ENCODE data around the gene ARPC1A. TPM values are rescaled to one million over a fixed set of nuclear protein-coding genes. Genes with fewer than 3 reads are reported as not detected.

Gene ARPC1A
- polyA plus RNA-seq, 3 donors = 54.5 to 239 (median 109) TPM

Other genes starting within 250 kb of the ARPC1A start
- 10 to 100 TPM in 2 of 3 donors, 1 to 10 TPM in 1; 9.7 to 13.9 (median 10.3) TPM for gene SMURF1, start 181.8 kb upstream of the ARPC1A start, polyA plus RNA-seq
- under 1 TPM in 2 of 3 donors, not detected in 1; 0.06 to 0.16 TPM for gene KPNA7, start 117.8 kb upstream of the ARPC1A start, polyA plus RNA-seq
- gene MYH16, start 53.1 kb upstream of the ARPC1A start, polyA plus RNA-seq = not detected
- gene ARPC1B, start 48.8 kb downstream of the ARPC1A start, polyA plus RNA-seq = 100 to 1,000 TPM in 2 of 3 donors, 10 to 100 TPM in 1; 62.2 to 282 (median 234) TPM
- gene PDAP1, start 82.7 kb downstream of the ARPC1A start, polyA plus RNA-seq = 100 to 1,000 TPM in 2 of 3 donors, 10 to 100 TPM in 1; 89.4 to 169 (median 152) TPM
- gene BUD31, start 83.1 kb downstream of the ARPC1A start, polyA plus RNA-seq = 100 to 1,000 TPM in 1 of 3 donors, 10 to 100 TPM in 2; 58.2 to 105 (median 76.8) TPM
- gene PTCD1, start 112.9 kb downstream of the ARPC1A start, polyA plus RNA-seq = 1 to 10 TPM; 1.6 to 4.5 (median 2.3) TPM
- gene CPSF4, start 113.0 kb downstream of the ARPC1A start, polyA plus RNA-seq = 10 to 100 TPM; 27.1 to 45.1 (median 32.8) TPM
- 1,000 to 10,000 TPM in 2 of 3 donors, 100 to 1,000 TPM in 1; 432 to 1,027 (median 1,022) TPM for gene ATP5MF, start 140.3 kb downstream of the ARPC1A start, polyA plus RNA-seq
- 1 to 10 TPM; 3.1 to 6.3 (median 4.8) TPM for gene ZNF789, start 147.0 kb downstream of the ARPC1A start, polyA plus RNA-seq
- 10 to 100 TPM in 2 of 3 donors, 1 to 10 TPM in 1; 8.2 to 20.8 (median 15.2) TPM for gene ZNF394, start 174.4 kb downstream of the ARPC1A start, polyA plus RNA-seq
- gene ZKSCAN5, start 178.8 kb downstream of the ARPC1A start, polyA plus RNA-seq = 1 to 10 TPM; 1.7 to 3.7 (median 2.8) TPM
- 1 to 10 TPM; 1.7 to 5.7 (median 2.3) TPM for gene FAM200A, start 226.2 kb downstream of the ARPC1A start, polyA plus RNA-seq
- 10 to 100 TPM; 25.1 to 51.8 (median 40.9) TPM for gene ZNF655, start 232.7 kb downstream of the ARPC1A start, polyA plus RNA-seq